Measurements from ENCODE around the gene DNAAF8.

DNAAF8 gene

DNA sequence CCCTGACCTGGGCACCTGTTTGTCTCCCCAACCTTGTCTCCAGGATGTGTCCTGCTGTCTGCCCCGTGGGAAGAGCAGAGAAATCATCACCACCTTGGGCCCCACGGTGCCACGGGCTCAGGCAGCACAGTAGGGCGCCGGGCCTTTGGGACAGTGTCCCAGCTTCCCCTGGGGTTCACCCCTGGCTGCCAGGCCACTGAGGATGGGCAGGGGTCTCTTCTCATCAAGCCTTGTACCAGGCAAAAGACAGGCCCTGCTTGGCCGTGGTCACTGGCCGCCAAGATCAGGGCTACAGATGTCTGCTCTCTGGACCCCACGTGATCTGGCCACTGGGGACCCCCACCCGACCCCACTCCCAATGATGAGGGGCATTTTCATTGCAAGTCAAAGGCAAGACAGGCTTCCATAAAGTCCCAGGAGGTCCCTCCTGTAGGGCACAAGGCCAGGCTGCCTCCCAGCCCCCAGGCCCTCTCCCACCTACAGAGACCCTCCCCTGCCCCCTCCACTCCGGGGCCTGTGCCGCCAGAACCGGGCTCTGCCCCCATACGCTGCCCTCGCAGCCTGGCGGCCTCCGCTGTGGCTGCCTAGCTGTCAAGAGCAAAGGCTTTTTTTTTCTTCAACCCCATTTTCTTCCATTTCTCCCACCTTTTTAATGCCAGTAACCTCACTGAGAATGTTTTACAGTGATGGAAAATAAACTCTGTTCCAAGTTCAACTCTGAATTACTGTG lies 14.5 kb downstream of the DNAAF8 start:
- no peak overlapping the region for H3K4me3 ChIP-seq
- TF ChIP-seq Cebpa-rat (IDR thresholded peaks at IDR 0.05): no peak
- H3K36me3 ChIP-seq: peaks cover 33 to 47% (median 39%) of the 10 kb centered on the region in 11 experiments
- peak overlapping the region; percentile 32 to 96 (median 82); a peak in 21 of 22 replicates for H3K4me2 ChIP-seq
- no peaks in the 10 kb centered on the region for H3K27me3 ChIP-seq
- H3K27ac ChIP-seq: peak overlapping the region in 7 of 11 experiments; percentile 2 to 62 (median 57); a peak in 7 of 22 replicates
- H4K20me1 ChIP-seq: peaks cover 0 to 71% (median 49%) of the 10 kb centered on the region in 11 experiments; a peak in 16 of 22 replicates
- H3K4me1 ChIP-seq: peaks cover 22 to 62% (median 43%) of the 10 kb centered on the region in 10 experiments
- H3K9me3 ChIP-seq (replicated peaks in 1 of 11): no peaks in the 10 kb centered on the region
- H3K9ac ChIP-seq: peak overlapping the region in 10 of 11 experiments; percentile 16 to 66 (median 54); a peak in 15 of 22 replicates

DNA sequence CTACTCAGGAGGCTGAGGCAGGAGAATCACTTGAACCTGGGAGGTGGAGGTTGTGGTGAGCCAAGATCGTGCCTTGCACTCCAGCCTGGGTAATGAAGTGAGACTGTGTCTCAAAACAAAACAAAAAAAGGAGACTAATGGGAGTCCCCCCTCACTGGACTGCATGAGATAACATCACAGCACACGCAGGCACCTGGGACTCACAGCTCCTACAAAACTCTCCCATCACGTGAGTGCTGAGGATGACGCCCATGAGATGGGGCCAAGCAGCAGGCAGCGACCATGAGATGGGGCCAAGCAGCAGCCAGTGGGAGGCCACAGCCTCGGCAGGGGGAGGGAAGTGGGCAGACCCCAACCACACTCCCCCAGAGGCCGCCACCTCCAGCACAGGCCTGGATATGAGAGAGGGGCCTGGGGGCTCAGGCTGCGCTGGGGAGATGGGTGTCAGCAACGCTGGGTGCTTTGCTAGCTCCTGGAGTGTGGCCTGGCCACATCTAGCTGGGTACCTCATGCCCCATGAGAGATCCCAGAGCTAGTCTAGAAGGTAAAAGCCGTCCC lies 15.4 kb downstream of the DNAAF8 start:
- no peak for TF ChIP-seq Cebpa-rat (IDR thresholded peaks at IDR 0.05)
- H4K20me1 ChIP-seq: peaks cover 0 to 75% (median 53%) of the 10 kb centered on the region in 11 experiments; a peak in 16 of 22 replicates
- H3K9ac ChIP-seq: no peak overlapping the region
- peak overlapping the region in 4 of 11 experiments; percentile 94 to 96 (median 94); a peak in 7 of 22 replicates for H3K4me2 ChIP-seq
- H3K4me3 ChIP-seq: no peak overlapping the region
- no peak overlapping the region for H3K27ac ChIP-seq
- H3K27me3 ChIP-seq: no peaks in the 10 kb centered on the region
- H3K36me3 ChIP-seq: peaks cover 39 to 56% (median 46%) of the 10 kb centered on the region in 11 experiments
- peaks cover 0 to 1% (median under 1%) of the 10 kb centered on the region in 11 experiments; a peak in 5 of 22 replicates for H3K9me3 ChIP-seq (replicated peaks in 1 of 11)
- peaks cover 22 to 61% (median 43%) of the 10 kb centered on the region in 10 experiments for H3K4me1 ChIP-seq

DNA sequence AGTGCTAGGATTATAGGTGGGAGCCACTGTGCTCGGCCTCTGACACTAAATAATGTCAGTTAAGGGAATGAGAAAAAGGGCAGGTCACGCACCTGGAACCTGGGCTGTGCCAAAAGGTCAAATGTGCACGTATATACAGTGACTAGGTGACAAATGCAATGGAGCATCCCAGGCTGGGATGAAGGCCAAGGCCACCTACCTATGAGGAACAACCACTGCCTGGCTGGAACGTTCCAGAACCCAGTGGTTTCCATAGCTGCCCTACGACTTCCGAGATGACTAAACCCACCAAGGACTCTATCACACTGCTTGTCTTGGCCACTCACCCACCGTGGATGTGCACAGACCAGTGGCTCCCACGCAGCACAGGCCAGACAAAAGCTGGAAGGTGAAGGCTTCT lies 16.6 kb downstream of the DNAAF8 start:
- TF ChIP-seq Cebpa-rat (IDR thresholded peaks at IDR 0.05): no peak

DNA sequence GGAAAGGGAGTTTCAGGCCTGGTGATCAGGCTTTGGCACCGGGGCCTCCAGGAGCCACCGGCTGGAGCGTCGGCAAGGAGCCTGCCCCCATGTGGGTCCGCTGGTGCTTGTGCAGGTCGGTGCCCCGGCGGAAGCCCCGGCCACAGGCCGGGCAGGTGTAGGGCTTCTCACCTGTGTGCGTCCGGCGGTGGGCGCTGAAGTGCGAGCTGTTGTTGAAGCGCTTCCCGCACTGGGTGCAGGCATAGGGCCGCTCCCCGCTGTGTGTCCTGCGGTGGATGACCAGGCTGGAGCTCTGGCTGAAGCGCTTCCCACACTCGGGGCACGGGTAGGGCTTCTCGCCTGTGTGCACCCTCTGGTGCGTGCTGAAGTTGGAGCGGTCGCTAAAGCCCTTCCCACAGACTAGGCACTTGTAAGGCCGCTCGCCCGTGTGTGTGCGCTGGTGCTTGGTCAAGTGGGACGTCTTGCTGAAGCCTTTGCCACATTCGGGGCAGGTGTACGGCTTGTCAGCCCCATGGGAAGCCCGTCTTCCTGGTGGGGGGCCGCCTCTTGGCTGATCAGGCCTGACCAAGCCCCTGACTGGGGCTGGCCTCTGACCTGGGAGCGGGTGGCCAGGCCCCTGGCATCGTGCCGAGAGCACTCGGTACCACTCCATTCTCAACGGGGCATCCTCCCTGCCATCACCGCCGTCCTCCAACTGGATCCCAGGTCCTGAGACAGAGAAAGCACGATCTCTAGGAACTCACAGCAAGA lies 18.2 kb downstream of the DNAAF8 start:
- TF ChIP-seq Cebpa-rat (IDR thresholded peaks at IDR 0.05): no peak
- Histone ChIP-seq H3K36me3 (peaks cover 60 to 84% (median 73%) of the 10 kb centered on the region in 11 experiments), H3K4me2 (peak overlapping the region in 4 of 11 experiments; percentile 8 to 34 (median 28); a peak in 3 of 22 replicates), H3K9me3 (replicated peaks in 1 of 11) (peaks cover 0 to 15% (median 13%) of the 10 kb centered on the region in 11 experiments; a peak in 18 of 22 replicates), H4K20me1 (peaks cover 0 to 60% (median 41%) of the 10 kb centered on the region in 11 experiments; a peak in 15 of 22 replicates), H3K4me1 (peaks cover 15 to 36% (median 26%) of the 10 kb centered on the region in 10 experiments), H3K4me3 (no peak overlapping the region), H3K27me3 (no peaks in the 10 kb centered on the region), H3K9ac (peak overlapping the region in 2 of 11 experiments; percentile 25 to 47; a peak in 2 of 22 replicates), H3K27ac (no peak overlapping the region)

More for the DNA sequence above, 16.6 kb downstream of the DNAAF8 start:
- no peak overlapping the region for H3K4me2 ChIP-seq
- H3K27me3 ChIP-seq: no peaks in the 10 kb centered on the region
- H3K4me1 ChIP-seq: peaks cover 22 to 53% (median 42%) of the 10 kb centered on the region in 10 experiments
- H3K9me3 ChIP-seq (replicated peaks in 1 of 11): peaks cover 0 to 12% (median 11%) of the 10 kb centered on the region in 11 experiments; a peak in 18 of 22 replicates
- no peak overlapping the region for H3K27ac ChIP-seq
- no peak overlapping the region for H3K9ac ChIP-seq
- no peak overlapping the region for H3K4me3 ChIP-seq
- peaks cover 0 to 75% (median 55%) of the 10 kb centered on the region in 11 experiments; a peak in 16 of 22 replicates for H4K20me1 ChIP-seq
- peaks cover 50 to 67% (median 57%) of the 10 kb centered on the region in 11 experiments for H3K36me3 ChIP-seq

DNA sequence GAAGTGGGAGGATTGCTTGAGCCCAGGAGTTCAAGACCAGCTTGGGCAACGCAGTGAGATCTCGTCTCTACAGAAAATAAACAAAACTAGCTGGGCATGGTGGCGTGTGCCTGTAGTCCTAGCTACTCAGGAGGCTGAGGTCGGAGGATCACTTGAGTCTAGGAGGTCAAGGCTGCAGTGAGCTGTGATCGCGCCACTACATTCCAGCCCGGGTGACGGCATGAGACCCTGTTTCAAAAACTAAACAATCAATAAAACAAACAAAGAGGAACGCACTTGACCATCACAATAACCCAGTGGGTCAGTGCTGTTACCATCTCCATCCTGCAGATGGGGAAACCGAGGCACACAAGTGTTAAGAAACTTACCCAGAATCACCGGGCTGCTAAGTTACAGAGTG lies 18.9 kb downstream of the DNAAF8 start:
- no peak for TF ChIP-seq Cebpa-rat (IDR thresholded peaks at IDR 0.05)
- no peaks in the 10 kb centered on the region for H3K27me3 ChIP-seq

DNA sequence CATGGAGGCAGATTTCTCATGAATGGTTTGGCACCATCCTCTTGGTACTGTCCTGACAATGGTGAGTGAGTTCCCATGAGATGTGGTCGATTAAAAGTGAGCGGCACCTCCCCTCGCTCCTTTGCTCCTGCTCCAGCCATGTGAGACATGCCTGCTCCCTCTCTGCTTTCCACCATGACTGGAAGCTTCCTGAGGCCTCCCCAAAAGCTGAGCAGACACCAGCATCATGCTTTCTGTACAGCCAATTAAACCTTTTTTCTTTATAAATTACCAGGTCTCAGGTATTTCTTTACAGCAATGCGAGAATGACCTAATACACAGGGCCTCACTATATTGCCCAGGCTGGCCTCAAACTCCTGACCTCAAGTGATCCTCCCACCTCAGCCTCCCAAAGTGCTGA lies 20.5 kb downstream of the DNAAF8 start:
- Histone ChIP-seq H3K27me3 (no peaks in the 10 kb centered on the region), H3K4me3 (no peak overlapping the region), H3K27ac (no peak overlapping the region), H3K9me3 (replicated peaks in 1 of 11) (peaks cover 0 to 15% (median 13%) of the 10 kb centered on the region in 11 experiments; a peak in 18 of 22 replicates), H3K4me2 (no peak overlapping the region), H3K4me1 (peaks cover 0 to 13% (median 2%) of the 10 kb centered on the region in 10 experiments; a peak in 11 of 20 replicates), H3K36me3 (peaks cover 79 to 100% (median 94%) of the 10 kb centered on the region in 11 experiments), H4K20me1 (peaks cover 0 to 47% (median 30%) of the 10 kb centered on the region in 11 experiments; a peak in 13 of 22 replicates), H3K9ac (no peak overlapping the region)
- no peak for TF ChIP-seq Cebpa-rat (IDR thresholded peaks at IDR 0.05)

More for the DNA sequence above, 18.9 kb downstream of the DNAAF8 start:
- no peak overlapping the region for H3K9ac ChIP-seq
- H3K4me3 ChIP-seq: no peak overlapping the region
- H3K27ac ChIP-seq: no peak overlapping the region
- H3K4me1 ChIP-seq: peaks cover 8 to 29% (median 19%) of the 10 kb centered on the region in 10 experiments; a peak in 19 of 20 replicates
- H4K20me1 ChIP-seq: peaks cover 0 to 55% (median 35%) of the 10 kb centered on the region in 11 experiments; a peak in 13 of 22 replicates
- 0 out of 22 replicates have a peak overlapping the region, but pooled peaks of 1 of the 11 experiments have one; percentile 34 for H3K4me2 ChIP-seq
- peaks cover 63 to 91% (median 80%) of the 10 kb centered on the region in 11 experiments for H3K36me3 ChIP-seq
- peaks cover 0 to 15% (median 13%) of the 10 kb centered on the region in 11 experiments; a peak in 18 of 22 replicates for H3K9me3 ChIP-seq (replicated peaks in 1 of 11)

DNA sequence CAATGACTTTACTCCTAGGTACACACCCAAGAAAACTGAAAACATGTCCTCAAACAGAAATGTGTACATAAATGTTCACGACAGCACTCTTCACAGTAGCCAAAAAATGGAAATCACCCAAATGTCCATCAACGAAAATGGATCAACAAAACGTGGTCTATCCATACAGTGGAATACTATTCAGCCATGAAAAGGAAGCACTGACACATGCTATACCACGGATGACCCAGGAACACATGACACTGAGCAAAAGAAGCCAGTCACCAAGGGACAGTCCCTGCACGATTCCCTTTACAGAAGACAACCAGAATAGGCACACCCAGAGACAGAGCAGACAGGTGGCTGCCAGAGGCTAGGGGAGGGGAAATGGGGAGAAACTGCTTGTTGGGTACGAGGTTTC lies 21.4 kb downstream of the DNAAF8 start:
- Histone ChIP-seq H3K4me1 (peaks cover 0 to 9% (median 0%) of the 10 kb centered on the region in 10 experiments; a peak in 5 of 20 replicates), H3K27ac (no peak overlapping the region), H3K4me3 (no peak overlapping the region), H3K36me3 (peaks cover 86 to 100% (median 99%) of the 10 kb centered on the region in 11 experiments), H4K20me1 (peaks cover 0 to 52% (median 33%) of the 10 kb centered on the region in 11 experiments; a peak in 13 of 22 replicates), H3K27me3 (no peaks in the 10 kb centered on the region), H3K9ac (no peak overlapping the region), H3K4me2 (no peak overlapping the region), H3K9me3 (replicated peaks in 1 of 11) (peaks cover 0 to 15% (median 13%) of the 10 kb centered on the region in 11 experiments; a peak in 18 of 22 replicates)
- TF ChIP-seq Cebpa-rat (IDR thresholded peaks at IDR 0.05): no peak

DNA sequence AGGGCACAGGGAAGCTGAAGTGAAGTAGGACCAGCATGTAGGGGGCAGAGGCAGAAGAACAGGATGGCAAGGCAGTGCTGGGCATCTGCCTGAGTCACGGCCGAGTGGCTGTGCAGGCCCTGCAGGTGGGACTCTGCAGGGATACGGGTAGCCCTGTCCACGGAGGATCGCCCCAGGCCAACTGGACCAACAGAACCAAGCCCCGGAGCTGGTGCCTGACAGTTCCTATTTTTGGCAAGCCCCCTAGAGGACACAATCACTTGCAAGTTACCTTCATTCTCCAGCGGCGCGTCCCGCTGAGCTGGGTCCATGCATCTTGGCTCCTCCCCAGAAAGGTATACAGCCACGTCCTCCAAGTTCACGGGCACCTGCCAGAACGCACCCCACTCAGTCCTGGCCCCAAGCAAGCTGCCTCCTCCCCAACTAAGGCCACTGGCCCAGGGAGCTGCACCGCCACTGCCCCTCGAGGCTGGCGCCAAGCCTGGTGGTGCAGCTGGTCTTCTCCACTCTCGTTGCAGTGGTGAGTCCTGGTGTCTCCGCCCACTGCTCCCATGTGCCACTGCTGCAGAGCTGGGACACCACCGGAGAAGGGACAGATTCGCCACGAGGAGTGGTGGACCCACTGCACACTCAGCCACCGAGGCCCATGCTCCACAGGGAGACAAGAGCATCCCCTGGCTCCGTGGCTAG lies 26.0 kb downstream of the DNAAF8 start:
- H3K4me2 ChIP-seq: no peak overlapping the region
- no peak for TF ChIP-seq Cebpa-rat (IDR thresholded peaks at IDR 0.05)
- peaks cover 0 to 8% (median 7%) of the 10 kb centered on the region in 11 experiments; a peak in 17 of 22 replicates for H3K9me3 ChIP-seq (replicated peaks in 1 of 11)
- no peaks in the 10 kb centered on the region for H3K27me3 ChIP-seq
- no peak overlapping the region for H3K9ac ChIP-seq
- no peak overlapping the region for H3K4me3 ChIP-seq
- H3K27ac ChIP-seq: no peak overlapping the region
- H4K20me1 ChIP-seq: peaks cover 0 to 54% (median 26%) of the 10 kb centered on the region in 11 experiments; a peak in 15 of 22 replicates
- peaks cover 17 to 36% (median 22%) of the 10 kb centered on the region in 10 experiments for H3K4me1 ChIP-seq
- peaks cover 83 to 100% (median 96%) of the 10 kb centered on the region in 11 experiments for H3K36me3 ChIP-seq
